H1 (cell line): ENCODE results near the gene TSC22D1.

Experiments used
- CBX5 ChIP-seq: fragments of 300-800, 300-1000 bp; sonication (generic); IDR thresholded peaks from 2 replicates; pipeline ENCODE4 v1.7.1; 2016; ENCODE audit warnings: antibody characterized with exemption, low read length, low read depth
- EZH2 ChIP-seq: fragments of 200-600 bp; sonication (generic); IDR thresholded peaks from 2 replicates; pipeline ENCODE4 v1.7.1; 2012; ENCODE audit warnings: low read depth, mild to moderate bottlenecking, moderate library complexity, low read length, inconsistent platforms; ENCODE audit not compliant: severe bottlenecking
- NRF1 ChIP-seq: IDR thresholded peaks from 2 replicates; pipeline ENCODE4 v1.6.1; 2011; ENCODE audit warnings: mild to moderate bottlenecking, low read depth, low read length, improper control_type of control experiment
- POLR2A ChIP-seq, 2 experiments: IDR thresholded peaks; 1 replicate in 1 of 2; 2 replicates in 1 of 2; pipeline ENCODE4 v1.6.1; 2011; ENCODE audit warnings: low read depth in 2 of 2, low read length in 2 of 2, mild to moderate bottlenecking in 2 of 2; ENCODE audit errors: control extremely low read depth in 1 of 2
- POLR2AphosphoS5 ChIP-seq: IDR thresholded peaks from 2 replicates; pipeline ENCODE4 v1.6.1; 2011; ENCODE audit warnings: low read depth, low read length
- SIN3A ChIP-seq, 2 experiments: IDR thresholded peaks in 1 of 2; conservative IDR thresholded peaks in 1 of 2; 2 replicates each; pipeline ENCODE4 v1.6.1; 2011 to 2012; ENCODE audit warnings: low read length in 2 of 2, improper control_type of control experiment in 1 of 2, low read depth in 1 of 2, mild to moderate bottlenecking in 1 of 2
- SP1 ChIP-seq: IDR thresholded peaks from 2 replicates; pipeline ENCODE4 v1.6.1; 2011; ENCODE audit warnings: low read depth, low read length
- TF ChIP-seq, protein P1 (sequence below): IDR thresholded peaks from 2 replicates; pipeline ENCODE4 v1.6.1; 2012; ENCODE audit warnings: inconsistent platforms
- TF ChIP-seq, protein P2 (sequence below), 3 experiments: IDR thresholded peaks; 1 replicate in 2 of 3; 2 replicates in 1 of 3; pipeline versions ENCODE4 v1.5.1 to v1.6.1; 2011; ENCODE audit warnings: low read length in 3 of 3, mild to moderate bottlenecking in 3 of 3, inconsistent platforms in 2 of 3, low read depth in 1 of 3, moderate library complexity in 1 of 3; ENCODE audit not compliant: insufficient read depth in 1 of 3; ENCODE audit errors: control extremely low read depth in 1 of 3

DNA sequence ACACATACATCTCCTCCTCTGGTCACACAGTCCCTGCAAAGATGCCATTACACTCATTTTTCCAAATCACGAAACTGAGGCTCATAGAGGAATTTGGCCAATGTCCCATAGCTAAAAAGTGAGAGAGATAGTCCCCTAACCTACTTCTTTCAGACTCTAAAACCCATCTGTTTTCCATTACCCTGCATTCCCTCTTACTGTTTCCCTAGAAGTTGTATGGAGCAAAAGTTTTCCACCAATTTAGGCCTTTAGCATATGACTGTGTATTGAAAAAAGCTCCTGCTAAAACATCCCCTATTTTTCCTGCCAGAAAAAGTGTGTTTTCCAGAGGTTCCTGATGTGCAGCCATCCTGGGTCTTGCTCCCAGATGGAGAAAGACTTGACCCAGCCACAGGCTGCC, 186.3 kb downstream of the TSC22D1 start:
- TF ChIP-seq, protein P1, sequence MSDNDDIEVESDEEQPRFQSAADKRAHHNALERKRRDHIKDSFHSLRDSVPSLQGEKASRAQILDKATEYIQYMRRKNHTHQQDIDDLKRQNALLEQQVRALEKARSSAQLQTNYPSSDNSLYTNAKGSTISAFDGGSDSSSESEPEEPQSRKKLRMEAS = no peak
- TF ChIP-seq SIN3A (conservative IDR thresholded peaks at IDR 0.05 in 1 of 2, IDR thresholded peaks at IDR 0.05 in 1 of 2; ENCODE audit: low read depth in 1 of 2, low read length in 2 of 2) = no peak
- TF ChIP-seq, protein P2, sequence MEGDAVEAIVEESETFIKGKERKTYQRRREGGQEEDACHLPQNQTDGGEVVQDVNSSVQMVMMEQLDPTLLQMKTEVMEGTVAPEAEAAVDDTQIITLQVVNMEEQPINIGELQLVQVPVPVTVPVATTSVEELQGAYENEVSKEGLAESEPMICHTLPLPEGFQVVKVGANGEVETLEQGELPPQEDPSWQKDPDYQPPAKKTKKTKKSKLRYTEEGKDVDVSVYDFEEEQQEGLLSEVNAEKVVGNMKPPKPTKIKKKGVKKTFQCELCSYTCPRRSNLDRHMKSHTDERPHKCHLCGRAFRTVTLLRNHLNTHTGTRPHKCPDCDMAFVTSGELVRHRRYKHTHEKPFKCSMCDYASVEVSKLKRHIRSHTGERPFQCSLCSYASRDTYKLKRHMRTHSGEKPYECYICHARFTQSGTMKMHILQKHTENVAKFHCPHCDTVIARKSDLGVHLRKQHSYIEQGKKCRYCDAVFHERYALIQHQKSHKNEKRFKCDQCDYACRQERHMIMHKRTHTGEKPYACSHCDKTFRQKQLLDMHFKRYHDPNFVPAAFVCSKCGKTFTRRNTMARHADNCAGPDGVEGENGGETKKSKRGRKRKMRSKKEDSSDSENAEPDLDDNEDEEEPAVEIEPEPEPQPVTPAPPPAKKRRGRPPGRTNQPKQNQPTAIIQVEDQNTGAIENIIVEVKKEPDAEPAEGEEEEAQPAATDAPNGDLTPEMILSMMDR (IDR thresholded peaks at IDR 0.05; ENCODE audit: control extremely low read depth in 1 of 3, insufficient read depth in 1 of 3, low read depth in 1 of 3, low read length in 3 of 3) = no peak
- TF ChIP-seq SP1 = no peak
- no peak for TF ChIP-seq NRF1
- no peak for TF ChIP-seq POLR2A (IDR thresholded peaks at IDR 0.05; ENCODE audit: control extremely low read depth in 1 of 2, low read depth in 2 of 2, low read length in 2 of 2)
- TF ChIP-seq POLR2AphosphoS5 = no peak
- no peak for TF ChIP-seq EZH2
- TF ChIP-seq CBX5 = no peak
